ENCODE data around the gene SUPT20HL1. TPM values are rescaled to one million over a fixed set of nuclear protein-coding genes. Genes with fewer than 3 reads are reported as not detected.
A peak's percentile ranks its signal among the peaks of the same experiment; 100 is the strongest.

SUPT20HL1 gene
- total and polyA plus RNA-seq, 2 experiments from 2014 or later = not detected

DNA sequence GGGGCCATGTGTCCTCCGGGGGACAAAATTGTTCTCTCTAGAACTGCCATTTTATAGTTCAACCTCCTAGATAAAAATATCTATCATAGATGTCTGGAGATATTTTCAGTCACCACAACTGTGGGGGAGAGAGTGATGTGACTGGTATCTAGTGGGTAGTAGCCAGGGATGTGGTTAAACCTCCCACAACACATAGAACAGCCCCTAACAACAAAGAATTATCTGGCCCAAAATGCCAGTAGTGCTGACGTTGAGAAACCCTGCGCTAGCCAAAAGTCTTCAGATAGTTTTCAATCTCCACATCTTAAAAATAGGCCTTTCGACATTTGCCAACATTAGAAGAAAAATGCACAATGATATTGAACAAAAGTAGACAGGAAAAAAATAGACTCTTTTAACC lies 27.6 kb upstream of the SUPT20HL1 start:
- Histone ChIP-seq H4K20me1 (ENCODE audit: insufficient read depth) (no peaks in the 10 kb centered on the region), H3K4me2 (ENCODE audit: unreplicated experiment) (no peak overlapping the region), H3K36me3 (ENCODE audit: low read depth) (no peaks in the 10 kb centered on the region), H3K9me3 (ENCODE audit: low read depth) (no peaks in the 10 kb centered on the region), H3K79me2 (ENCODE audit: insufficient read depth) (no peaks in the 10 kb centered on the region), H3K27ac (no peak overlapping the region), H3F3A (ENCODE audit: insufficient read depth) (no peaks in the 10 kb centered on the region), H3K4me3 (no peak overlapping the region), H2AFZ (no peak overlapping the region), H3K27me3 (replicated peaks; ENCODE audit: insufficient read depth) (no peaks in the 10 kb centered on the region), H3K9ac (no peak overlapping the region), H3K9me2 (ENCODE audit: insufficient read depth) (no peaks in the 10 kb centered on the region), H3K4me1 (ENCODE audit: insufficient read depth) (no peaks in the 10 kb centered on the region)
- DNase-seq = no peak
- 74 to 76% methylated on average over 4 of the region's 4 CpGs for WGBS, 2 experiments (ENCODE audit: low coverage in 1 of 2, low lambda C conversion rate in 2 of 2, missing lambda C conversion rate in 2 of 2)
- in situ Hi-C loops (cut with MboI) = no loop called here
- TF ChIP-seq EZH2phosphoT487 (IDR thresholded peaks at IDR 0.05; ENCODE audit: insufficient read depth, low read depth) (no peak), EZH2 (IDR thresholded peaks at IDR 0.05; ENCODE audit: insufficient read depth, poor library complexity, severe bottlenecking) (no peak)

DNA sequence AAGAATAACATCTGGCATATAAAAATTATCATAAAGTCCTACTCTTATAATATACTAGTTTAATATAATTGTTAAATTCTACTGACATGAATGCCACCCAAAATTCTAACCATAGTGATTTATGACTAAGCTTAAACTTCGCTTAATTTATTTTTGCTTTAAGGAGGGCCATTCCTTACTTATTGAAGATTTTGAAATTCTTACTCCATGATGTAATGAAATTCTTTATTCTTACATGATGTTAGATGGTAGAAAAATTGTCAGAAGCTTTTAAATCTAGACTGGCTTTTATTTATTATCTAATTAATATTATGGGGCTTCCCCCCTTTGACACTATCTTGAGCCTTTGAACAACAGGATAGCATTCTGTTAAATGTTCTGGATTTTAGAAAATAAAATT lies 27.1 kb upstream of the SUPT20HL1 start:
- Histone ChIP-seq H3K4me3 (no peak overlapping the region), H2AFZ (no peak overlapping the region), H3F3A (ENCODE audit: insufficient read depth) (no peaks in the 10 kb centered on the region), H3K9me2 (ENCODE audit: insufficient read depth) (no peaks in the 10 kb centered on the region), H3K9me3 (ENCODE audit: low read depth) (no peaks in the 10 kb centered on the region), H3K9ac (no peak overlapping the region), H3K27ac (no peak overlapping the region), H3K4me2 (ENCODE audit: unreplicated experiment) (no peak overlapping the region), H3K27me3 (replicated peaks; ENCODE audit: insufficient read depth) (no peaks in the 10 kb centered on the region), H4K20me1 (ENCODE audit: insufficient read depth) (no peaks in the 10 kb centered on the region), H3K4me1 (ENCODE audit: insufficient read depth) (no peaks in the 10 kb centered on the region), H3K79me2 (ENCODE audit: insufficient read depth) (no peaks in the 10 kb centered on the region), H3K36me3 (ENCODE audit: low read depth) (no peaks in the 10 kb centered on the region)
- TF ChIP-seq EZH2 (IDR thresholded peaks at IDR 0.05; ENCODE audit: insufficient read depth, poor library complexity, severe bottlenecking) (no peak), EZH2phosphoT487 (IDR thresholded peaks at IDR 0.05; ENCODE audit: insufficient read depth, low read depth) (no peak)
- WGBS, 2 experiments (ENCODE audit: low coverage in 1 of 2, low lambda C conversion rate in 2 of 2, missing lambda C conversion rate in 2 of 2) = 70 to 83% methylated on average over 1 of the region's 1 CpG
- no peak for DNase-seq
- in situ Hi-C loops (cut with MboI) = no loop called here

DNA sequence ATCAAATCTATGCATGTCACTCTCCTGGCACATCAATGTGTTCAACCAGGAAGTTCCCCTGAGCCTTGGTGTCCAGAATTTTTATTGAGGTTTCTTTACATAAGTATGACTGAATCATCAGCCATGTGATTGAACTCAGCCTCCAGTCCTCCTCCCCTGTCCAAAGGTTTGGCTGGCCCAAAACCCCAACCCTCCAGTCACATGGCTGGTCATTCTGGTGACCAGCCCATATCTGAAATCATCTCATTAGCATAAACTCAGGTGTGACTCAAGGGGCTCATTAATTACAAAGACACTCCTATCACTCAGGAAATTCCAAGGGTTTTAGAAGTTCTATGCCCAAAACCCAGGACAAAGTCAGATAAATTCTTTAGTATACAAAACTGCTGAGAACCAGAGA lies 26.0 kb upstream of the SUPT20HL1 start:
- no peaks in the 10 kb centered on the region for H3K36me3 ChIP-seq (ENCODE audit: low read depth)
- H3K79me2 ChIP-seq (ENCODE audit: insufficient read depth) = no peaks in the 10 kb centered on the region
- no peak overlapping the region for H2AFZ ChIP-seq
- no peaks in the 10 kb centered on the region for H4K20me1 ChIP-seq (ENCODE audit: insufficient read depth)
- no peak overlapping the region for H3K4me2 ChIP-seq (ENCODE audit: unreplicated experiment)
- H3K9ac ChIP-seq = no peak overlapping the region
- no peaks in the 10 kb centered on the region for H3K27me3 ChIP-seq (replicated peaks; ENCODE audit: insufficient read depth)
- H3K9me2 ChIP-seq (ENCODE audit: insufficient read depth) = no peaks in the 10 kb centered on the region
- no peak overlapping the region for H3K27ac ChIP-seq
- no peak for TF ChIP-seq EZH2 (IDR thresholded peaks at IDR 0.05; ENCODE audit: insufficient read depth, poor library complexity, severe bottlenecking)
- TF ChIP-seq EZH2phosphoT487 (IDR thresholded peaks at IDR 0.05; ENCODE audit: insufficient read depth, low read depth) = no peak
- H3F3A ChIP-seq (ENCODE audit: insufficient read depth) = no peaks in the 10 kb centered on the region
- H3K4me3 ChIP-seq = no peak overlapping the region
- no peak for DNase-seq
- H3K4me1 ChIP-seq (ENCODE audit: insufficient read depth) = 0 out of 2 replicates have a peak, but pooled peaks cover under 1% of the 10 kb centered on the region
- no peaks in the 10 kb centered on the region for H3K9me3 ChIP-seq (ENCODE audit: low read depth)
- in situ Hi-C loops (cut with MboI) = no loop called here

DNA sequence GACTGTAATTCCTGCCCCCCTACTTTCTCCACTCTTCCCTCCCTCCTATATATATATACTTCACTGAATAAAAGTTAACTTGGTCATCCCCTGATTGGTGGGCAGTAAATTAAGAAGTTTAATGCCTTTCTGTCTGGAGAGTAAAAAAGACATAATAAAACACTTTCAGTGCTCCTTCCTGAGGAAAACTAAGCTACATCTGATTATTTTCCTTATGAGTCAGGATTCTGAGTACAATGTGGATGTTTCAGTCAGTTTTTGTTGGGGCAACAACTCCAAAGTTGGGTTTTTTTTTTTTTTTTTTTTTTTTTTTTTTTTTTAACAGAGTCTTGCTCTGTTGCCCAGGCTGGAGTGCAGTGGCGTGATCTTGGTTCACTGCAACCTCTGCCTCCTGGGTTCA lies 24.6 kb upstream of the SUPT20HL1 start:
- H2AFZ ChIP-seq = no peak overlapping the region
- H3K9me3 ChIP-seq (ENCODE audit: low read depth) = no peaks in the 10 kb centered on the region
- H3K4me3 ChIP-seq = no peak overlapping the region
- peaks cover 6% of the 10 kb centered on the region for H3K4me1 ChIP-seq (ENCODE audit: insufficient read depth)
- DNase-seq = peak; percentile 16
- in situ Hi-C loops (cut with MboI) = no loop called here
- H3K27ac ChIP-seq = no peak overlapping the region
- H3K9ac ChIP-seq = no peak overlapping the region
- H3K79me2 ChIP-seq (ENCODE audit: insufficient read depth) = no peaks in the 10 kb centered on the region
- no peaks in the 10 kb centered on the region for H3K9me2 ChIP-seq (ENCODE audit: insufficient read depth)
- H3K4me2 ChIP-seq (ENCODE audit: unreplicated experiment) = no peak overlapping the region
- peaks cover 4% of the 10 kb centered on the region; the same call in 1 of the 2 replicates for H3F3A ChIP-seq (ENCODE audit: insufficient read depth)
- H4K20me1 ChIP-seq (ENCODE audit: insufficient read depth) = no peaks in the 10 kb centered on the region
- TF ChIP-seq EZH2 (IDR thresholded peaks at IDR 0.05; ENCODE audit: insufficient read depth, poor library complexity, severe bottlenecking) (no peak), EZH2phosphoT487 (IDR thresholded peaks at IDR 0.05; ENCODE audit: insufficient read depth, low read depth) (no peak)
- H3K36me3 ChIP-seq (ENCODE audit: low read depth) = no peaks in the 10 kb centered on the region
- 100% methylated on average over 1 of the region's 1 CpG; no CpG with 5 or more reads in 1 of the 2 experiments for WGBS, 2 experiments (ENCODE audit: low coverage in 1 of 2, low lambda C conversion rate in 2 of 2, missing lambda C conversion rate in 2 of 2)
- H3K27me3 ChIP-seq (replicated peaks; ENCODE audit: insufficient read depth) = no peaks in the 10 kb centered on the region

DNA sequence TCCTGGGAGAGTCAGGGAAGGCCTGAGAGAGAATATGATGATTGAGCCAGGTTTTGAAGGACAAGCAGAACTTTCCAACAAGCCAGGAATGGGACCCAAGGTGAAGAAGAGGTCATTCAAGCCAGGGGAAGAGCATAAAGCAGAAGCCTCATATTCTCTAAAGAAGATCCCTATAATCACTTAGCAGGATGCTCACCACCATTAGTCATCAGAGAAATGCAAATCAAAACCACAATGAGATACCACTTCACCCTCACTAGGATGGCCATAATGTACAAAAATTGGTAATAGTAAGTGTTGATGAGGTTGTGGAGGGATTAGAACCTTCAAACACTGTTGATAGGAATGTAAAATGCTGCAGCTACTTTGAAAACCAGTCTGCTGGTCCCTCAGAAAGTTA lies 20.5 kb upstream of the SUPT20HL1 start:
- Histone ChIP-seq H3K9ac (no peak overlapping the region), H3K4me3 (no peak overlapping the region), H3K36me3 (ENCODE audit: low read depth) (no peaks in the 10 kb centered on the region), H3K4me1 (ENCODE audit: insufficient read depth) (peaks cover 17% of the 10 kb centered on the region), H2AFZ (no peak overlapping the region), H3K9me3 (ENCODE audit: low read depth) (no peaks in the 10 kb centered on the region), H3K79me2 (ENCODE audit: insufficient read depth) (no peaks in the 10 kb centered on the region), H3K27me3 (replicated peaks; ENCODE audit: insufficient read depth) (no peaks in the 10 kb centered on the region), H4K20me1 (ENCODE audit: insufficient read depth) (no peaks in the 10 kb centered on the region), H3K4me2 (ENCODE audit: unreplicated experiment) (no peak overlapping the region), H3F3A (ENCODE audit: insufficient read depth) (peaks cover 16% of the 10 kb centered on the region; the same call in 1 of the 2 replicates), H3K9me2 (ENCODE audit: insufficient read depth) (no peaks in the 10 kb centered on the region), H3K27ac (no peak overlapping the region)
- TF ChIP-seq EZH2phosphoT487 (IDR thresholded peaks at IDR 0.05; ENCODE audit: insufficient read depth, low read depth) (no peak), EZH2 (IDR thresholded peaks at IDR 0.05; ENCODE audit: insufficient read depth, poor library complexity, severe bottlenecking) (no peak)
- in situ Hi-C loops (cut with MboI) = no loop called here
- peak; percentile 3 for DNase-seq

All from GM23248 (cell line).